Measurements from ENCODE around the gene TRIP13. TPM values are rescaled to one million over a fixed set of nuclear protein-coding genes. Genes with fewer than 3 reads are reported as not detected.
"Not testable (repeated sequence)": the region's sequence is repeated elsewhere in the genome, so short reads cannot be mapped to it uniquely, and the experiment has no call there.

TRIP13 gene
- polyA plus RNA-seq, 1 donor from 2014 or later, result 2.1 TPM

- H3K27ac ChIP-seq (ENCODE audit: low read length), result no peak overlapping the region
- no peak overlapping the region for H3K4me3 ChIP-seq (ENCODE audit: low read length)
- H3K9me2 ChIP-seq (ENCODE audit: insufficient read depth, low read length), result no peaks in the 10 kb centered on the region
- H3K79me2 ChIP-seq (replicated peaks; ENCODE audit: insufficient read depth, low read length), result no peaks in the 10 kb centered on the region
- no peak overlapping the region for H2AFZ ChIP-seq (ENCODE audit: low read depth, low read length)
- no peaks in the 10 kb centered on the region for H3F3A ChIP-seq (ENCODE audit: insufficient read depth, low read length, poor library complexity, severe bottlenecking)
- TF ChIP-seq RAD21 (conservative IDR thresholded peaks at IDR 0.05) (no peak), SMC3 (conservative IDR thresholded peaks at IDR 0.05; ENCODE audit: poor library complexity) (no peak), REST (IDR thresholded peaks at IDR 0.05; ENCODE audit: borderline replicate concordance) (no peak), TAF1 (IDR thresholded peaks at IDR 0.05; ENCODE audit: low read depth) (no peak), POLR2AphosphoS5 (IDR thresholded peaks at IDR 0.05) (no peak), EZH2 (IDR thresholded peaks at IDR 0.05; ENCODE audit: borderline replicate concordance, insufficient read depth, low read length, poor library complexity, severe bottlenecking) (no peak), CTCF (IDR thresholded peaks at IDR 0.05; ENCODE audit: poor library complexity, severe bottlenecking) (no peak), MXI1 (conservative IDR thresholded peaks at IDR 0.05; ENCODE audit: poor library complexity, severe bottlenecking) (no peak)
- H3K36me3 ChIP-seq (ENCODE audit: insufficient read depth, low read length), result no peaks in the 10 kb centered on the region
- no peak overlapping the region for H3K9ac ChIP-seq (ENCODE audit: low read length)
- H3K4me2 ChIP-seq (ENCODE audit: low read length), result no peak overlapping the region
- H3K27me3 ChIP-seq (ENCODE audit: insufficient read depth, low read depth, low read length), result no peaks in the 10 kb centered on the region
- H3K9me3 ChIP-seq (ENCODE audit: low read length), result no peaks in the 10 kb centered on the region
- no peaks in the 10 kb centered on the region for H4K20me1 ChIP-seq (ENCODE audit: insufficient read depth)
These were observed 40.0 kb upstream of the TRIP13 start for GRCh38 chr5:852431-853401.

- H3K36me3 ChIP-seq (ENCODE audit: insufficient read depth, low read length); H3K27ac ChIP-seq (ENCODE audit: low read length); H3K9me3 ChIP-seq (ENCODE audit: low read length); H3K4me3 ChIP-seq (ENCODE audit: low read length); H3F3A ChIP-seq (ENCODE audit: insufficient read depth, low read length, poor library complexity, severe bottlenecking); H3K9me2 ChIP-seq (ENCODE audit: insufficient read depth, low read length); H2AFZ ChIP-seq (ENCODE audit: low read depth, low read length); H3K79me2 ChIP-seq (replicated peaks; ENCODE audit: insufficient read depth, low read length); H3K9ac ChIP-seq (ENCODE audit: low read length); H3K27me3 ChIP-seq (ENCODE audit: insufficient read depth, low read depth, low read length); H3K4me2 ChIP-seq (ENCODE audit: low read length); H4K20me1 ChIP-seq (ENCODE audit: insufficient read depth): not testable (repeated sequence)
These were observed 39.1 kb upstream of the TRIP13 start for GRCh38 chr5:853416-854090.
